Measurements from ENCODE around the gene MYO5B.

DNA sequence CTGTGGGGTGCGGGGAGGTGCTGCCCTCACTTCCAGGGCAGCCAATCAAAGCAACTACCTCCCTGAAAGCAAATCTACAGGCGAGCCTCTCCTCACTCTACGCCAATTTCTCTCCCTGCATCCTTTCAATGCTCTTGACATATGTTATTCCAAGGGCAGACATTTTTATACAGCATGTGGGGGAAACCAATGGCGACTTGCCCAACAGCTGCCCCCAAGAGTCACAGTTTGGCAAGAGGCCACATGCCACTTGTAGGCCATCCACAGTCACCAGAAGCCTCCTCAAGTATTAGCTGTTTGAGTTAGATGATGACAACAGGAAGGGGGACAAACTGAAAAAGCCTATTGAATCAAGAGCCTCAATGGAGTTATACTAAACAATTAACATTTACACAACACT, 114.6 kb downstream of the MYO5B start:
- TF ChIP-seq, protein P1, sequence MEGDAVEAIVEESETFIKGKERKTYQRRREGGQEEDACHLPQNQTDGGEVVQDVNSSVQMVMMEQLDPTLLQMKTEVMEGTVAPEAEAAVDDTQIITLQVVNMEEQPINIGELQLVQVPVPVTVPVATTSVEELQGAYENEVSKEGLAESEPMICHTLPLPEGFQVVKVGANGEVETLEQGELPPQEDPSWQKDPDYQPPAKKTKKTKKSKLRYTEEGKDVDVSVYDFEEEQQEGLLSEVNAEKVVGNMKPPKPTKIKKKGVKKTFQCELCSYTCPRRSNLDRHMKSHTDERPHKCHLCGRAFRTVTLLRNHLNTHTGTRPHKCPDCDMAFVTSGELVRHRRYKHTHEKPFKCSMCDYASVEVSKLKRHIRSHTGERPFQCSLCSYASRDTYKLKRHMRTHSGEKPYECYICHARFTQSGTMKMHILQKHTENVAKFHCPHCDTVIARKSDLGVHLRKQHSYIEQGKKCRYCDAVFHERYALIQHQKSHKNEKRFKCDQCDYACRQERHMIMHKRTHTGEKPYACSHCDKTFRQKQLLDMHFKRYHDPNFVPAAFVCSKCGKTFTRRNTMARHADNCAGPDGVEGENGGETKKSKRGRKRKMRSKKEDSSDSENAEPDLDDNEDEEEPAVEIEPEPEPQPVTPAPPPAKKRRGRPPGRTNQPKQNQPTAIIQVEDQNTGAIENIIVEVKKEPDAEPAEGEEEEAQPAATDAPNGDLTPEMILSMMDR (IDR thresholded peaks at IDR 0.05), result no peak
- no peak for TF ChIP-seq POLR2A (IDR thresholded peaks at IDR 0.05)

Measured in lower leg skin (tissue), 3 donors.